GM10266 (cell line): ENCODE results near the gene CCDC192.

ENCODE experiments used
- DNase-seq: peaks from one replicate; pipeline ENCODE4 v3.0.0; 2012; ENCODE audit errors: extremely low spot score
- CTCF ChIP-seq: IDR thresholded peaks from 2 replicates; pipeline ENCODE4 v1.5.1; 2012; ENCODE audit warnings: mild to moderate bottlenecking, low read depth; ENCODE audit not compliant: control insufficient read depth, insufficient read depth; ENCODE audit errors: missing control alignments

CCDC192 gene

GRCh38 chr5:127812570-127812969, 109.4 kb downstream of the CCDC192 start:
- TF ChIP-seq CTCF: no peak
- no peak for DNase-seq

- DNase-seq: no peak
- no peak for TF ChIP-seq CTCF
Observed at GRCh38 chr5:127813633-127814587, 110.7 kb downstream of the CCDC192 start.

- TF ChIP-seq CTCF: no peak
- DNase-seq: no peak
Observed at GRCh38 chr5:127814588-127814973, 111.4 kb downstream of the CCDC192 start.

GRCh38 chr5:127820910-127821553, 117.8 kb downstream of the CCDC192 start:
- no peak for TF ChIP-seq CTCF
- DNase-seq: no peak

GRCh38 chr5:127821896-127822295, 118.7 kb downstream of the CCDC192 start:
- no peak for DNase-seq
- no peak for TF ChIP-seq CTCF

GRCh38 chr5:127824126-127824525, 120.9 kb downstream of the CCDC192 start:
- TF ChIP-seq CTCF: no peak
- DNase-seq: no peak

GRCh38 chr5:127826011-127826410, 122.8 kb downstream of the CCDC192 start:
- no peak for DNase-seq
- TF ChIP-seq CTCF: no peak
